SJSA1 (cell line): Measurements from ENCODE around the gene MAP1LC3B. TPM values are rescaled to one million over a fixed set of nuclear protein-coding genes. Genes with fewer than 3 reads are reported as not detected.

Experiments
- DNase-seq, 2 experiments: peaks; one replicate each; pipeline ENCODE4 v3.0.0-alpha.2; 2015 to 2020; ENCODE audit warnings: low spot score in 2 of 2, low read depth in 1 of 2
- H3K27ac ChIP-seq: fragments of 250-450 bp; sonication (Bioruptor Pico); 2 replicates; pipeline ENCODE4 v1.5.1; 2020; ENCODE audit warnings: mild to moderate bottlenecking, moderate library complexity
- H3K27me3 ChIP-seq: fragments of 250-450 bp; sonication (Bioruptor Pico); replicated peaks from 2 replicates; pipeline ENCODE4 v1.5.1; 2020; ENCODE audit warnings: mild to moderate bottlenecking, moderate library complexity
- H3K36me3 ChIP-seq: fragments of 250-450 bp; sonication (Bioruptor Pico); 2 replicates; pipeline ENCODE4 v1.5.1; 2020; ENCODE audit warnings: mild to moderate bottlenecking
- H3K4me1 ChIP-seq: fragments of 250-450 bp; sonication (Bioruptor Pico); replicated peaks from 2 replicates; pipeline ENCODE4 v1.6.1; 2021; ENCODE audit warnings: mild to moderate bottlenecking
- H3K4me3 ChIP-seq: fragments of 250-450 bp; sonication (Bioruptor Pico); 2 replicates; pipeline ENCODE4 v1.5.1; 2020; ENCODE audit warnings: mild to moderate bottlenecking
- H3K9me3 ChIP-seq: fragments of 250-450 bp; sonication (Bioruptor Pico); replicated peaks from 2 replicates; pipeline ENCODE4 v1.5.1; 2020; ENCODE audit warnings: mild to moderate bottlenecking
- total RNA-seq: library from RNA; depleted of rRNA; stranded (reverse); fragments of >200 nt; shearing (Covaris generic); gene quantifications from 2 replicates; pipeline ENCODE4 v1.2.3, GENCODE V29; 2014; rRNA removed

The MAP1LC3B gene
- total RNA-seq, 1 experiment from 2014 or later: 21.3 TPM

GRCh38 chr16:87443016-87443415 lies 50.9 kb downstream of the MAP1LC3B start:
- Histone ChIP-seq H3K4me3 (no peak overlapping the region), H3K27me3 (no peaks in the 10 kb centered on the region), H3K9me3 (no peaks in the 10 kb centered on the region), H3K27ac (no peak overlapping the region), H3K4me1 (peaks cover 58% of the 10 kb centered on the region), H3K36me3 (peaks cover 13% of the 10 kb centered on the region)
- no peak for DNase-seq

DNA sequence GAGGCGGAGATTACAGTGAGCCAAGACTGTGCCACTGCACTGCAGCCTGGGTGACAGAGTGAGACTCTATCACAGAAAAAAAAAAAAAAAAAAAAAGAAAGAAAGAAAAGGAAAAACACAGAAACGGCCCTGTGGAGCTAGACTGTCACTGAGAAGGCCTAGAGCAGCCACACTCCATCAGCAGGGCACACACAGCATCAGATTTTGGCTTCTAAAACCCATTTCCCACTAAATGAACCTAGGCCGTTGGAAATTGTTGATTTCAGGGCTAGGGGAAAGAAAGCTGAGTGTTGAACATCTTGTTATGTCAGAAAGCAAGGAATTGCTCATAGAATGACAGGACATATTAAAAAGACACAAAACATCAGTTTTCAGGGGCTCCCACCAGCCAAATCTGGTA lies 51.8 kb downstream of the MAP1LC3B start:
- H3K36me3 ChIP-seq: peaks cover 21% of the 10 kb centered on the region
- no peak for DNase-seq
- no peaks in the 10 kb centered on the region for H3K9me3 ChIP-seq
- H3K27me3 ChIP-seq: no peaks in the 10 kb centered on the region
- H3K27ac ChIP-seq: no peak overlapping the region
- no peak overlapping the region for H3K4me3 ChIP-seq
- peaks cover 58% of the 10 kb centered on the region for H3K4me1 ChIP-seq

DNA sequence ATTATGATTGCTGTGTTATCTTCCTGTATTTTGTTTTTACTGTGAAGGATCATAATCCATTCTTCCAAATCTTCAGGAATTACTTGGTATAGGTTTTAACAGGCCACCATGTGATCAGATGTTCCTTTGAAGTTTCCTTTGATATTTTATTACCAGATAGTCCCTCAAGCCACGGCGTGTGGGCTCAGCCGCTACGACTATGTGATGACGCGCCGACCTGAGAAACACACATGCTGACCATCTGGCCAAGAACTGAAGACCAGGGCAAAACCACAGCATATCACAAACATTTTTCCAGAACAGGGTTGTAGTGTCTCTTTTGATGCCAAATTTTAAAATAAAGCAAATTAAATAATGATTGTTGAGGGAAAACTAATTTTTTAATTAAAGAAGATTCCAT lies 53.4 kb downstream of the MAP1LC3B start:
- H3K27ac ChIP-seq: no peak overlapping the region; the same call in 1 of the 2 replicates
- H3K4me3 ChIP-seq: no peak overlapping the region
- H3K27me3 ChIP-seq: no peaks in the 10 kb centered on the region
- DNase-seq: peak; percentile 61 to 69
- H3K36me3 ChIP-seq: peaks cover 28% of the 10 kb centered on the region
- no peaks in the 10 kb centered on the region for H3K9me3 ChIP-seq
- H3K4me1 ChIP-seq: peaks cover 52% of the 10 kb centered on the region

- Histone ChIP-seq H3K9me3 (no peaks in the 10 kb centered on the region), H3K27ac (peak overlapping the region; percentile 67), H3K4me1 (peaks cover 52% of the 10 kb centered on the region), H3K27me3 (no peaks in the 10 kb centered on the region), H3K4me3 (no peak overlapping the region), H3K36me3 (peaks cover 30% of the 10 kb centered on the region)
- peak in 1 of 2 experiments; percentile 36 for DNase-seq
Observed at GRCh38 chr16:87446479-87446878, 54.3 kb downstream of the MAP1LC3B start.

DNA sequence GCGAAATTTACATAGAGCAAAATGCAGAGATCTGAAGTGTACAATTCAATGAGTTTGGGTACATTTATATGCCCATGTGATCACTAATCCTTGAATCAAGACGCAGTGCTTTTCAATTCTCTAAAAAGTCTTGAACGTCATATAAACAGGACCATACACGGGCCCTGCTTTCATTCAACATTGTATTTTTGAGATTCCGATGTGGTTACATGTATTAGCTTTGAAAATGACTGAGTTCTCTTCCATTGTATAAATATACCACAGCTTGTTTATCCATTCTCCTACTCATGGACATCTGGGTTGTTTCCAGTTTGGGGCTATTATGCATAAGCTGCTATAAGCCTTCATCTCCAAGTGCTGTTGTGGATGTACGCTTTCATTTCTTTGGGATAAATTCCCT lies 55.2 kb downstream of the MAP1LC3B start:
- Histone ChIP-seq H3K4me3 (no peak overlapping the region), H3K27ac (peak overlapping the region; percentile 67)

GRCh38 chr16:87448866-87449265 lies 56.7 kb downstream of the MAP1LC3B start:
- Histone ChIP-seq H3K4me3 (no peak overlapping the region), H3K4me1 (peaks cover 38% of the 10 kb centered on the region), H3K9me3 (no peaks in the 10 kb centered on the region), H3K36me3 (peaks cover 33% of the 10 kb centered on the region), H3K27me3 (no peaks in the 10 kb centered on the region), H3K27ac (no peak overlapping the region)
- DNase-seq: no peak

More for the DNA sequence above, 55.2 kb downstream of the MAP1LC3B start:
- Histone ChIP-seq H3K36me3 (peaks cover 33% of the 10 kb centered on the region), H3K4me1 (peaks cover 45% of the 10 kb centered on the region), H3K27me3 (no peaks in the 10 kb centered on the region), H3K9me3 (no peaks in the 10 kb centered on the region)
- DNase-seq: peak; percentile 57 to 90

DNA sequence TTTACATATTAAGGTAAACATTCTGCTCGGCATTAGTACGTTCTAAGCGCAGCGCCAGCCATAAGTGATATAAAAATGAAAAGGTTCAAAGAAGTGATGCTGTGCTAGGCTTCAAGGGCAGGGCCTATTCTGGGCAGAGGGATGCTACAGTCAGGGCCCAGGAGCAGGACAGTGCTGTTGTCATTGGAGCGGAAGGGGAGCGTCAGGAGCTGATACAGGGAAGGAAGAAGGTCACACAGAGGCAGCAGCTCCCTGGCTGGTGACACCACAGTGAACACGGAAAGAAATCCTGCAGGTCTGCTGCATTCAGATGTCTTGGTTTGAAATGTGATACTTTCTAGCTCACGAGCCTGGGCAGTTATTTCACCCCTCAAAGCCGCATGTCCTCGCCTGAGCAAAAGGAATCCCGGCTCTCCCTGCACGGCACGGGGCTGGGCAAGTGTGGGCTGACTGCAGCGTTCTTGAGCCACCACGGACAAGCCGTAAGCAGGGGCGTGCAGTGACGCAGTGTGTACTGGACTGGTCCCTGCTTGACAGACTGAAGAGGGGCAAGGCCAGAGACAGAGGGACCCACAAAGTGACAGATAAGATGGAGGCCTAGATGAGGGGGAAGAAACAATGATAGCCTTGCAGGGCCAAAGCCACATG lies 59.6 kb downstream of the MAP1LC3B start:
- Histone ChIP-seq H3K36me3 (peaks cover 37% of the 10 kb centered on the region), H3K27ac (no peak overlapping the region), H3K27me3 (no peaks in the 10 kb centered on the region), H3K9me3 (no peaks in the 10 kb centered on the region), H3K4me1 (peaks cover 21% of the 10 kb centered on the region), H3K4me3 (no peak overlapping the region)
- no peak for DNase-seq

- DNase-seq: no peak
- Histone ChIP-seq H3K27ac (no peak overlapping the region), H3K27me3 (no peaks in the 10 kb centered on the region), H3K36me3 (peaks cover 34% of the 10 kb centered on the region), H3K9me3 (no peaks in the 10 kb centered on the region), H3K4me3 (no peak overlapping the region), H3K4me1 (peaks cover 23% of the 10 kb centered on the region)
Observed at GRCh38 chr16:87453326-87453725, 61.2 kb downstream of the MAP1LC3B start.

Other genes starting within 250 kb of the MAP1LC3B start
- 4.9 and 18.7 TPM in 2 replicates for gene C16orf95, start 74.9 kb upstream of the MAP1LC3B start, total RNA-seq
- 26.2 and 27.2 TPM in 2 replicates for gene FBXO31, start 8.6 kb upstream of the MAP1LC3B start, total RNA-seq
- 6.8 and 10.7 TPM in 2 replicates for gene ZCCHC14, start 100.7 kb downstream of the MAP1LC3B start, total RNA-seq
- 0.11 TPM in 1 of 2 replicates, not detected in the other for gene JPH3, start 210.2 kb downstream of the MAP1LC3B start, total RNA-seq